HG02870 (cell line): ENCODE data around the gene MBD3L1.

ENCODE experiments used
- ATAC-seq: cut with Tn5 transposase; IDR thresholded peaks from one replicate; pipeline ENCODE4 v1.9.1; 2021; ENCODE audit warnings: mild to moderate bottlenecking, moderate library complexity; ENCODE audit not compliant: unreplicated experiment

Gene MBD3L1

GRCh38 chr19:8832132-8833021, at the start of gene MBD3L1, which contains the start of gene ZNF558:
TSS of gene MBD3L1 (plus strand) at chr19:8832377. CDS start at chr19:8842679, 10,302 bp downstream.
TSS of gene ZNF558 (minus strand) at chr19:8832304. CDS start at chr19:8822659, 9,645 bp downstream.
- peak; percentile 87 for ATAC-seq

GRCh38 chr19:8794823-8795222, 37.4 kb upstream of the MBD3L1 start:
- no peak for ATAC-seq

GRCh38 chr19:8806661-8807060, 25.5 kb upstream of the MBD3L1 start:
- ATAC-seq: no peak

GRCh38 chr19:8811315-8812172, 20.6 kb upstream of the MBD3L1 start:
- ATAC-seq: no peak

GRCh38 chr19:8814176-8814575, 18.0 kb upstream of the MBD3L1 start:
- ATAC-seq: no peak

GRCh38 chr19:8815780-8816179, 16.4 kb upstream of the MBD3L1 start:
- ATAC-seq: no peak

- no peak for ATAC-seq
Observed at GRCh38 chr19:8820234-8820633, 11.9 kb upstream of the MBD3L1 start.

- ATAC-seq: no peak
Observed at GRCh38 chr19:8821748-8822241, 10.4 kb upstream of the MBD3L1 start.

GRCh38 chr19:8826371-8826770, 5.8 kb upstream of the MBD3L1 start:
- ATAC-seq: no peak

- no peak for ATAC-seq
Observed at GRCh38 chr19:8827277-8827676, 4.9 kb upstream of the MBD3L1 start.

- ATAC-seq: no peak
Observed at GRCh38 chr19:8831373-8831772, 804 bp upstream of the MBD3L1 start.

GRCh38 chr19:8831832-8832131, 395 bp upstream of the MBD3L1 start:
- ATAC-seq: peak; percentile 4

GRCh38 chr19:8835446-8835845, 3.3 kb downstream of the MBD3L1 start:
- no peak for ATAC-seq

GRCh38 chr19:8835877-8836276, 3.7 kb downstream of the MBD3L1 start:
- ATAC-seq: no peak

- ATAC-seq: no peak
Observed at GRCh38 chr19:8840708-8841107, 8.5 kb downstream of the MBD3L1 start.

GRCh38 chr19:8846819-8847218, 14.6 kb downstream of the MBD3L1 start:
- no peak for ATAC-seq

- ATAC-seq: no peak
Observed at GRCh38 chr19:8849232-8849631, 17.1 kb downstream of the MBD3L1 start.

- no peak for ATAC-seq
Observed at GRCh38 chr19:8850488-8850887, 18.3 kb downstream of the MBD3L1 start.

GRCh38 chr19:8858260-8858659, 26.1 kb downstream of the MBD3L1 start:
- no peak for ATAC-seq

- no peak for ATAC-seq
Observed at GRCh38 chr19:8866344-8866743, 34.2 kb downstream of the MBD3L1 start.

GRCh38 chr19:8877854-8878705, 45.9 kb downstream of the MBD3L1 start:
- ATAC-seq: no peak
